NK-92 (cell line): ENCODE measurements around the gene HPS4.

Source experiments
- DNase-seq: peaks from one replicate; lab custom pipeline; 2025; ENCODE audit not compliant: unreplicated experiment; lab: John Stamatoyannopoulos, UW

Gene HPS4

DNA sequence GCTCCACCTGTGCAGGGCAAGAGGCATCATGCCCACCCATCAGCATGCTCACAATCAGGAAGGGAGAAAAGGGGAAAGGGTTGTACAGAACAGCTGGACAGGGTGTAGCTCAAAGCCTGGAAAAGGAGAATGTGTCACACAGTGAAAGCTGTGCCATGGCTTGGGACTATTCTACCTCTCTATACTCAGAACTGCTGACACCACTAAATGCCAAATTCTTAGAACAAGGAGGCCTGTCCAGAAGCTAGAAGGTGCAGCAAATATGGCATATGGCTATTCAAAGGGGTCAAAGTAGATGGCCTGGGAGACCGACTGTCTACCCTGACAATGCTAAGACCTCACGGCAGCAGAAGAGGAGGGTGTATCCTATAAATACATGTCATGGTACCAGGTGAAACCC lies 12.8 kb downstream of the HPS4 start:
- no peak for DNase-seq

DNA sequence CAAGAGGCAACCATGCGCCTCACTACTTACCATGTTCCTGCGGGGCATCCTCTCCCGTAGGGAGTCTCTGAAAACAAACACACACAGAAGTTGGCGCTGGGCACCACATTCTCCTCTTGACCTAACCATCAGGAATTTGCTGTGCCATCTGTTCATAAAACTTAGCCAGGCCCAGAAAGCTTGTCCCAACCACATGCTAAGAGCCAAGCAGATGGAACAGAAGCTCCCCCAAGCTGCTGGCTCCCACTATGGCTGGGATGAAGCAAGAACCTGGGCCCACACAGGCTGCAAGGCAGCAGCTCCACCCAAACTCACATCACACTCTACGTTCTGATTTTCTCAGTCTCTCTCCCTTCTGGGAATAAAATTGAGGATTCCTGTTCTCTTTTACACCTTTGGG lies 17.4 kb downstream of the HPS4 start:
- DNase-seq = no peak

DNA sequence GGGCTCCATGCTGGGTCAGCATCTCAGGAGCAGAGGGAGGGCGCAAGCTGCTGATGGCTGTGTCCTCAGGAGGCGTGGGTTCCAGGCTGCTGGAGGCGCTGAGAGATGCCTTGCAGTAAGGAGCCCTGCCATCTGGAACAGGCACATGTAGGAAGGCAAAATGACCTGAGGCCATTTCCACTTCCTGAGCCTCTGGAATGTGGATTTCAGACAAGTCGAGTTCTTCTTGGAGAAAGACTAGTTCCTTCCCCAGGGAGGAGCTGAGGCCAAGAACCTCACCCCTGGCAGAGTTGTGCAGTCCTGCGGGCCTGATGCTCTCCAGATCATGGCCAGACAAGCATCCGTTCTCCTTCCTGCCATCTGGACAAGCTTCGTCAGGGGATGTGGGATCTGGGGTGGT lies 19.3 kb downstream of the HPS4 start:
- no peak for DNase-seq

DNA sequence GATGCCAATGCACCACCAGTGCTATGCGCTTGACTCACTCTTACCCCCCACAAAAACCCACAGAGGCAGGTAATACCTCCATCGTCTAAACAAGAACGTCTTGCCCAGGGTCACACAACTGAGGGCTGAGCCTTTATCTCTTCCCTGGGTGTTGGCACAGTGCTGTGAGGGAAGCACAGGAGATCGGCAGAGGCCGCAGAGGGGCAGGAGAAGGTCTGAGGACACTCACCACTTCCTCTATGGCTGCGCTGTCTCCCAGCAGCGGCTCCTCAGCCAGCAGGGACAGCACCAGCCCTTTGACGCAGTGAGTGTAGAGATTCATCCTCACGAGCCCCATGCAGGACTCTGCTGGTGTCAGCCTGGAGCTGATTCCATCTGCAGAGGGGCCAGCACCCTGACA lies 19.9 kb downstream of the HPS4 start:
- no peak for DNase-seq

DNA sequence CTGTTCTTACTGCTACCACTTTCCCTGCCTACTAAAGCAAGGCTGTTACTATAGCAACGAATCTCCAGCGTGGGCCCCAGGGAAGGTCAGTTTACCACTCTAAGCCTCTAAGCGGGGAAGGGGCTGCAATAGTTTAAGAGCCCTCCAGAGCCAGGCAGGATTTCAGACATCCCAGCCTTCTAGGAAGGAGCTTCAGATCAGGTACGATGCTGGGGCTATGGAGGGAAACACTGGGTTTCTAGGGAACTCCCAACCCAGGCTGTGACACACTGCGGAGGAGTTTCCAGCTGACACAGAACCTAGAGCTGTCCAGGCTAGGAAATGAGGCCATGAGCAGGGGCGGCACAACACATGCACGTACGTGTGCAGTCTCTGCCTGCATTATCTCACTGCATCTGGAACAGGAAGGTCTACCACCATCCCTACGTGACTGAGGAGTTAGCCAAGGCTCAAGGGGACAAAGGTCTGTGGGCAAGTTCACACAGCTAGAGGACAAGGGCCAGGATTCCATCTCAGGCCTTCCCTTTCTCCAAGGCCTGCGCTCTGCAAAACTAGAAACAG lies 20.4 kb downstream of the HPS4 start:
- no peak for DNase-seq

DNA sequence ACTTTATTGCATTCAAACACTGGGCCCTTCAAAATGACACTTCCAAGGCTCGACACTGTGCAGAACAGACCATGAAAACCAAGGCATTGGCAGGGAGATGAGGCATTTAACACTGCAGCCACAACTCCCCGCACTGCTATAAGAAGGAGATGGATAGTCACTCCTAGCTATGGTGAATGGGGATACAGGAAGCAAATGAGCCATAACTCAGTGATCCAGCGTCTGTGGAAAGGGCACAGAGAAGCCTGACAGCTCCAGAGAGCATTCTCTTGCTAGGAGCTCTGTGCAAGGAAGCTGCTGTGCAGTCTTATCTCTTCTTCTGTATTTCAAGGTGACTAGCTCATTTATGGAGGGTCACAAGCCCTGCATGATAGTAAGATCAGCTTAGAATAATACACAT lies 20.9 kb downstream of the HPS4 start:
- DNase-seq = no peak

DNA sequence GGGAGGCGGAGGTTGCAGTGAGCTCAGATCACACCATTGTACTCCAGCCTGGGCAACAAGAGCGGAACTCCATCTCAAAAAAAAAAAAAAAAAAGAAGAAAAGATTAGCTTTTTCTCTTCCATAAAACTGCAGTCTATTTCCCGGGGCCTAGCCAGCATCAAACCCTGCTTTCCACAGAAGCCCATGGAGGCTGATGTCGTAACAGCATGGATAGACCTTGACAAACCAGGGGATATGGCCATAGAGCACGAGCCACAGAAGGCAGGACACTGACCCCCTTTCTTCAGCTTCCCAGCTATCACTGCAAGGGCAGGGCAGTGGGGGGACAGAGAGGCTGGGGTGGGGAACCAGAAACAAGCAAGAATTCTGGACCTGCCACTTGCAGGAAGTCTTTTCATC lies 21.5 kb downstream of the HPS4 start:
- DNase-seq = no peak

DNA sequence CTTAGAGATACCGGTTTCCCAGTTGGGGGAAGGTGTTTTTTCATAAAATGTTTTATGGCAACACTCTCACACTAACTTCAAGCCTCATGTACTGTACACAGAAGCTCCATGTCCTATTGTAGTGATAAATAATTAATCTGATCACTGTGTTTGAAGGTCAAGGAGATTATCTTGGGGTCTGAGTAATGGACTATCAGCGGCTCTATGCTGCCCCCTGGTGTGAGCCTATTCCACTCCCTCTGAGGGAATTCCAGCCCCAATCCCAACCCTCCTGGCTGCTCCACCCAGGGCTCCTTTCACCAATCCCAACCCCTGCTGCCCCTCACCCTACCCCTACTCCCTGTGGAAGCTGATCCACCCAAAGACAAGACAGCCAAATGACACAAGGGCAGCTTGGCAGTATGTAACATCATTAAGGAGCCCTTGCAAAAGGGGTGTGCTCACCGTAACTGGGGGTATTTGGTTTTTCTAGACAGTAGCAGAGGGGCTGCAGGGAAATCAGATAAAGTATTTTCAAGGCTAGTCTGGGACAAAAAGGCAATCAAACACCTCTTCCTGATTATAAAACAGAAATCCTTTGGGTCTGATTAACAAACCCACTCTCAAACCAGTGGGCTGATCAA lies 22.3 kb downstream of the HPS4 start:
- DNase-seq = no peak

DNA sequence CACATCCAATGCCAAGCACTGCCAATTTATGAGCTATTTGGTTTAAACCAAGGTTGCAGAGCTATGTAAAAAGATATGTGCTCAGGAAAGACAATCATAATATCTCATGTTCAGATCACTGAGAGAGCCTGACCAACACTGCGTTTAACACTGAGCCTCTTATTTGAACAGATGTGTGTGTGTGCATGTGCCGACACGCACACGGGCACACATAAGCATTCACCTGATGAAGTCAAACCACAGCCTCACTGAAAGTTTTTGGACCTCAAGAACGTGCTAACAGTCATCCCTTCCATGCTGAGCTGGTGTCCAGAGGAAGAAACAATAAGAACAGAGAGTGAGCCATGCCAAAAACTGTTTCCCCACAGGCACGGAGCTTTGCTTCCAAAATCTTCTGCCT lies 23.4 kb downstream of the HPS4 start:
- no peak for DNase-seq

DNA sequence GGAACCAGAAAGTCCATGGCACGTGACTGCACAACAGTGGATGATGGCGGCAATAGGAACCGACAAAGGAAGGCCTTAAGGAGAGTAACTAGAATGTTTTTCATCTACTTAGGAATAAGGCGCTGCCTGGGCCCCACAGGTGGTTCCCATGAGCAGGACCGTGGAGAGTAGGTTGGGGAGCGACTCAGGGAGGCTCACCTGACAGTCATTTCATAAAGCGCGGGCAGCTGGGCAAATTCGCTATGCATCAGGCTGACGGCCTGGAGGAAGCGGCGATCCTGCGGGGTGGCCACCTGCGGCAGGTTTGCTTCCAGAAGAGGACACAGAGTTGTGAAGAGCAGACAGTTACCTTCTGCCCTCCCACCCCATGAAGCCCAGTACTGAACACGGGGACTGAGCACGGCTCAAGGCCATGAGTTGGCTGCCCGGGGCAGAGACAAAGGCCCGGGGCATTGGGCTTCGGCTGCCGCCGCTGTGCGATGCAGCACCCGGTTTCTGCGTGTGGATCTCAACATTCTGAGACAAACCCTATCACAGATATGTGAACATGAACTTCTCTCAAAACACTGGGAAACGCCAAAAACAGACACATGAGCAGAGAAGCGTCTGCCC lies 25.8 kb downstream of the HPS4 start:
- DNase-seq = no peak

DNA sequence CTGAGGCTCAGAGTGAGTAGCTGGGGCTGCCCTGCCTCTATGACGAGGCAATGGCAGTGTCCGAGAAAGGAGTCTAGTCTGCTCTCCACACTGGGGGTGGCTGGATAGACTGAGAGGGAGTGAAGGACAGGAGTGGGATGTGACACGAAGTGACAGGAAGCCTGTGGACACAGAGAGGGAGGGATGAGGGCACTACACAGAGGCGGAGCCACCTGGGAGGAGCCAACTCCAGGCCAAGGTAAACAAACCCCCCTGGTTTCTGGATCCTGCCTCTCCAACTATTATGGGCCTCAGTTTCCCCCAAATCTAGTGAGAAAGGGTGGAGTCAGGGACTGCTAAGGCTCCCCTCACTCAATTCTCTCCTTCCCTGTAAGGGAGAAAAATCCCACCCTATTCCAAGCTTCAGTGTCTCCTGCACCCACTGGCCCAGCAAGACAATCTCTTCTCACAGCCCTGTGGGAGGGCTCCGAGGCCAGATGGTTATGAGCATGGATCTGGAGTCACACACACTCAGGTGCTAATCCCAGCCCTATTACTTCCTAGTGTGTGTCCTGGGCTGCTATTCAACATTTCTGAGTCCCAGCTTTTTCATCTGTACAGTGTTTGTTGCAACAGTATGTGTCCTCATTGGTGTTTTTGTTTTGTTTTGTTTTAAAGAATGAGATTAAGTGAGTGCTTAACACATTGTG lies 29.6 kb downstream of the HPS4 start:
- no peak for DNase-seq

DNA sequence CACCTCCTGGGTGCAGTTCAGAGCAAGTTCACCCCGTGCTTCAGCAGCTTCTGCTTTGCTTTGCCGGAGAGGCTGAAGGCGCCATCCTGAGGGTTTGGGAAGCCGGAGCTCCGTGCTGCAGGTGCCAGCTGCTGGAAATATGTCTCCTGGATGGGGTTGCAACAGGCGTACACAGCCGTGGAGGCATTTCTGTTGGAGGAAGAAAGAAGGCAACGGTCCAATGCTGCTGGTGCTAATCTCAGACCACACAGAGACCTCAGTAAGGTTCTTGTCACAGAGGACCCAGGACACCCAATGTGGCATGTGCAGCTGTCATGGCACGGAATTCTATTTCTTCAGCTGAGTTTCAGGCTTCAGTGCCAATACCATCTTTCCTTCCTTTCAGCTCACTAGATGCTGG lies 30.4 kb downstream of the HPS4 start:
- DNase-seq = no peak

DNA sequence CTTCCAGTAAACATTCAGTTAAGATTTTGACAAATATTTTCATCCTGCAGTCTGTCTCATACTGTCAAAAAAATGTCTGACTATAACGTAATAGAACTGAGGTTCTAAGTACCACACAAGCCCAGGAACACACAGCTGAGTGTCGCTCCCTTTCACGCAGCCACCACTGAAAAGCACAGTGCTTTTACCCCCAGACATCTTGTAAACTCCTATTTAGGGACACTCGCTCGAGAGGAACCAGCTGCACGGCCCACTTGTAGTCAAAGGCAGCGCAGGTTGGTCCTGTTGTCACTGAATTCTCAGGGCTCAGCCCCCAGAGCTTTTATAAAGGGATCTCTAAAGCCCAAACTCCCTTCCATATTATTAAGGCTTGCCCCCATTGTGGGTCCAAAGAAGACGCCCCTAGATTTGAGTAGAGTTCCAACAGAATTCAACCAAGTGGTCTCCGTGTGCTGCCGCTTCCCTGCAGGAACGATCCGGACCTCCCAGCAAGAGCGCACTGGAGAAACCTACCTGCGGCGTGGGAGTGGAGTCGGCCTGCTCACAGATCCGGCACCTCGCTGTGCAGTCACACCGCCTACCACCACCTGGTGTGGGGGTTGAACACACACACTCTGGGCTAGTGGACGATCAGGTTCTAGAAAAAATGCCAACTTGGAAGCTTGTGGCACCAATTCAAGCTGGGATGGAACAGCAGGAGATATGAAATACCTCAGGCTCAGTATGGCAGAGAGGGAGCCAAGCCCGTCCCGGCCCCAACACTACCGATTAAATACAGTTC lies 31.2 kb downstream of the HPS4 start:
- DNase-seq = no peak

DNA sequence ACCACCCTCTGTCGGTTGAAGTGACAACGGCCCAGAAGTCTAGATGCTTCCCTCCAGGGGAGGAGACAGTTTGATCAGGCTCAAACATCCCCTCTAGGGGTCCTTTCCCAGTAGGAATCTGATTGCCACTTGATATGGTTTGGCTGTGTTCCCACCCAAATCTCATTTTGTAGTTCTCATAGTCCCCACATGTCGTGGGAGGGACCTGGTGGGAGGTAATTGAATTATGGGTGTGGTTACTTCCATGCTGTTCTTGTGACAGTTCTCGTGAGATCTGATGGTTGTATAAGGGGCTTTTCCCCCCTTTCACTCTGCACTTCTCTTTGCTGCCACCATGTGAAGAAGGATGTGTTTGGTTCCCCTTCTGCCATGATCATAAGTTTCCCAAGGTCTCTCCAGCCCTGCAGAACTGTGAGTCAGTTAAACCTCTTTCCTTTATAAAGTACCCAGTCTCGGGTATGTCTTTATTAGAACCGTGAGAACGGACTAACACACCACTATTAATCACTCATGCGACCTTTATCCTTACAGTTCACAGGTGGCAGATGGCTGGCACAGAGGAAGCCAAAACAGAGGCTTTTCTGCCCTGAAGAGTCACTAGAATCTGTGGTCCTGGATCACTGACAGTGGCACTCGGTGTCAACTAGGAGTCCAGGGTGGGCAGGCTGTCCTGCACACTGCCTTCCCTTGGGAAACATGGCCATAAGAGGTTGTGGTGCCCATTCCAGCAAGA lies 33.0 kb downstream of the HPS4 start:
- DNase-seq = no peak

DNA sequence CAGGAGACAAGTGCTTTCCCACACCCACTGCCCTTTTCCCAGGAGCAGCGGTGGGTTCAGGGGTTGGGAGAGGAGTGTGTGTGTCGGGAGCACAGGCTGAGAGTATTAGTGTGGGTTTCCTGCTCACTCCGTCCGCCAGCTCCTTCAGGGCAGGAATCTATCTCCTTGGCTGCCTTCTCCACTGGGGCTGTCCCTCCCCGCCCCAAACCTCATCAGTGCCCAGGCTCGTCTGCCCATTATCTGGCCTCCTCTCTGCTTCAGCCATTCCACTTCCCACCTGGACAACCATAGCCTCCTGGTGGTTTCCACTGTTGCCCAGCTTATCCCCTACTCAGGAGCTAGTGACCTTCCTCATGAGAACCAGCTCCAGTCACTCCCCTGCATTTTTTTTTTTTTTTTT lies 34.6 kb downstream of the HPS4 start:
- no peak for DNase-seq

DNA sequence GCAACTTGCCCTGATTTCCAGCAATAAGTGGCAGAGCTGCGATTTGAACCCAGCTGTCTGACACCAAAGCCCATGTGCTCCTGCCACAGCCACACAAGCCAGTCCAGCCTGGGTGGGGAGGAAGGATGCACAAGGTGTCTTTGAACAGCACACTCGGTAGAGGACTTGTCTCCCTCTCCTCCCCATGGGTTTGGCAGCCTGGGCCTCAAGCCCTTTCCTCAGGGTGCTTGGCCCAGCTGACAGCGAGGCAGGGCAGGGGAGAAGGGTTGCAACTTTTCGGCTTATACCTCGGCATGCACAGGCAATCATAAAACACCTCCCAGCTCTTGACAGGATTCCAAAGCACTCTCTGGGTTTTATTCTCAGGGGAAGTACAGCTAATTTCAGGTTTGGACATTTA lies 35.2 kb downstream of the HPS4 start:
- no peak for DNase-seq

DNA sequence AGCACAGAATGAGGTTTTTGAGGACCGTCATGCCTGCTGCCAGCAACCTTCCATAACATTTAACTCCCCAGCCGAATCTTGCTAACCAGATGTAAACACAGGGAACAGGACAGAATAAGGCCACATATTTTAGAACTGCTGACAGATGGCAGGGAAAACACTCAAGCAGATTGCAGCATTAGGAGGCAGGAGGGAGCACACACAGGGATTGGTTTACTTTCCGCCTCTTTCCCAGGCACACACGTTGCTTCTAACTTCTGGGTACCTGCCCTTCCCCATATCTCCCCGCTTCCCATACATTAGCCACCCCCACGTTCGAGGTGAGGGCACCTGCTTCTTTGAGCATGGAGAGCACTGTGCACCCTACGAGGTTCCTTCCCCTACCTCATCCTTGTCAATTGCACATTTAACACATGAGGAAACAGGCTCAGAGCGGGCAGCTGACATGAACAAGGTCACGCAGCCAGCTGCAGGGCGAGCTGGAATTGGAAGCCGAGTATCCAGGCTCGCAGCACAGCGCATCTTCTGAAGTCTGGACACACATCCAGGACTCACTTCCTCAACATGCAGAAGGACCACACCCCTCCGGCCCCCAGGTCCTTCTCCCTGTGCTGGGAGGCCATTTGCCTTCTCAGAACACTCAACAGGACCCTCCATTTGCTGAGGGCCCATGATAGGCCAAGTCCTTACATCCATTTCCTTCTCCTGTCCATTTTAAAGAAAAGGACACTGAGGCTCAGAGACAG lies 35.8 kb downstream of the HPS4 start:
- DNase-seq = no peak

DNA sequence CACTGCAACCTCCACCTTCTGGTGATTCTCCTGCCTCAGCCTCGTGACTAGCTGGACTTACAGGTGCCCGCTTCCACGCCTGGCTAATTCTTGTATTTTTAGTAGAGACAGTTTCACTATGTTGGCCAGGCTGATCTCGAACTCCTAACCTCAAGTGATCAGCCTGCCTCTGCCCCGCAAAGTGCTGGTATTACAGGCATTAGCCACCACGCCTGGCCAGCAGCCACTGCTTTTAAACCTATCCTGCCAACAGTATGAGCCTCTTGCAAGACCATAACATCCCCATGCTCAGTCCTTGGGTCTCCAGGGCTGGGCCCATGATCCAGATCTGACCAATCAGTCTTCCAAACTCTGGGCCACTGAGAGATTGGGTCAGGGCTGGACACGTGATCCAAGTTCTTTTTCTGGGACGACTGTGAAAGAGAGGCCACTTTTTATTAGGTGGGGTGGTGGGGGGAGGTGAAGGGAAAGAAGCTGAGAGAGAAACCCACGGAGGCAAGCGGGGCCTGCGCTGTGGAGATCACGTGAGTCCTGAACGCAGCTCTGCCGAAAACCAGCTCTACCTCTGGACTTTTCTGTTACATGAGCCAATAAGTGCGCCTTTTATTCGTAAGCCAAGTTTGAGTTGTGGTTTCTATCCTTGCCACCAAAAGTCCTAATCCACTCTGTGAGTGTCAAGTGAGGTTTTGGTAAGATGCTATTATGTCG lies 36.6 kb downstream of the HPS4 start:
- DNase-seq = no peak

DNA sequence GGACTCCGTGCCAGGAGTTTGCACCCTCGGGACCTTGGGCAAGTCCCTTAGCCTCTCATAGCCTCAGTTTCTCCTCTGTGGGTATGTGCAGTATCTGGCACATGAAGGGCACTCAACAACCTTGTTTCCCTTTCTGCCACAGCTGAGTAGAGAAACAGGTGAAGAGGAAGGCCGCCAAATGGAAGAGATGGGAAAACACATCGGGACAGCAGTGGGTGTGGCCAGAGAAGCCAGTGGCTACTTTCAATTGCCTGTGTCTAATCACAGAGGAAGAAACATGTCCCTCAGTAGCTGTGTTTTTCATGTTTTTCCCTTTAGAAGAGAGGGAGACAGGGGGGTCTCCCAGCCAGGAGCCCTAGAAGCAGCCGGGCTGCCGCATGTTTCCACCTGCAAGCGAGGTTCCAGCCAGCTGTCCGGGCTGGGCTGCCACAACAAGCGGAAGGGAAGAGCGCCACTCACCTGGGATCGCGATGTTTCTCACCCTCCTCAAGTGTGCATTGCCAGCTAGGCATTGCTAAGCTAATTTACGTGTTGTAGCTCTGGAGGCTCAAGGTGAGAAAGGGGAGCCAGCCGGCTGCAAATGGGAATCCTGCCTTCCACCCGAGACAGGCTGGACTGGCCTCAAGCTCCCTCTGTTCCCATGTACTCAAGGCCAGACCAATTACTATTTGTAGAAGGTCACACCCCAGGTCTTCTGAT lies 37.9 kb downstream of the HPS4 start:
- DNase-seq = no peak
